ENCODE results near the gene HYAL2. TPM values are rescaled to one million over a fixed set of nuclear protein-coding genes. Genes with fewer than 3 reads are reported as not detected.

HYAL2 gene
- total and polyA plus RNA-seq, 12 donors, result 25.1 to 135 (median 39.0) TPM

- DNase-seq (no peak), ATAC-seq (no peak)
- TF ChIP-seq, protein P1, sequence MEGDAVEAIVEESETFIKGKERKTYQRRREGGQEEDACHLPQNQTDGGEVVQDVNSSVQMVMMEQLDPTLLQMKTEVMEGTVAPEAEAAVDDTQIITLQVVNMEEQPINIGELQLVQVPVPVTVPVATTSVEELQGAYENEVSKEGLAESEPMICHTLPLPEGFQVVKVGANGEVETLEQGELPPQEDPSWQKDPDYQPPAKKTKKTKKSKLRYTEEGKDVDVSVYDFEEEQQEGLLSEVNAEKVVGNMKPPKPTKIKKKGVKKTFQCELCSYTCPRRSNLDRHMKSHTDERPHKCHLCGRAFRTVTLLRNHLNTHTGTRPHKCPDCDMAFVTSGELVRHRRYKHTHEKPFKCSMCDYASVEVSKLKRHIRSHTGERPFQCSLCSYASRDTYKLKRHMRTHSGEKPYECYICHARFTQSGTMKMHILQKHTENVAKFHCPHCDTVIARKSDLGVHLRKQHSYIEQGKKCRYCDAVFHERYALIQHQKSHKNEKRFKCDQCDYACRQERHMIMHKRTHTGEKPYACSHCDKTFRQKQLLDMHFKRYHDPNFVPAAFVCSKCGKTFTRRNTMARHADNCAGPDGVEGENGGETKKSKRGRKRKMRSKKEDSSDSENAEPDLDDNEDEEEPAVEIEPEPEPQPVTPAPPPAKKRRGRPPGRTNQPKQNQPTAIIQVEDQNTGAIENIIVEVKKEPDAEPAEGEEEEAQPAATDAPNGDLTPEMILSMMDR (IDR thresholded peaks at IDR 0.05), result no peak
- peaks cover 0 to 3% (median 0%) of the 10 kb centered on the region in 7 donors for H3K27me3 ChIP-seq
- no peak overlapping the region for H3K4me3 ChIP-seq
- peaks cover 0 to 17% (median 6%) of the 10 kb centered on the region in 9 donors for H3K4me1 ChIP-seq
- no peaks in the 10 kb centered on the region for H3K36me3 ChIP-seq
- intact Hi-C loops (cut with DNase I), result loop anchor here in 1 of 10 donors (5.0 kb wide), 1 partner anchor 173 kb away; no protein-coding TSS in a partner anchor
- H3K27ac ChIP-seq, result no peak overlapping the region
- no peaks in the 10 kb centered on the region for H3K9me3 ChIP-seq
- 81 to 82% methylated on average over 9 of the region's 9 CpGs for WGBS, 2 donors
Observed at GRCh38 chr3:50369012-50369670, 46.6 kb upstream of the HYAL2 start.

DNA sequence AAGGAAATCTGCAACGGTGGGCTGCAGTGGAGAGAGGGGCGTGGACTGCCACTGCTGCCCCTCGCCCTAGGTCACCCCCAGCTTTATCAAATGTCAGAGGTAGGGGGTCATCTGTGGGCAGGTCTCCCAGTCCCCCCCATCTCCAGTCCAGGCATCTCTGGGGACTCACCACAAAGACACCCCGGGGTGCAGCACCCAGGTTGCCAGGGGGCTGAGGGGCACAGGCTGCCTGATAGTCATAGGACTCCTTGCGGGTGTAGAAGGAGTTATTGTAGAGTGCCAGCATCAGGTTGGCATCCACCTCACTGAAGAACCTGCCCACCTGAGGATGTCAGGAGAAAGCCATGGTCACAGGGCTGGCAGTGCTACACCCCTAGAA lies 43.3 kb upstream of the HYAL2 start:
- Histone ChIP-seq H3K4me1 (peaks cover 0 to 18% (median 6%) of the 10 kb centered on the region in 9 donors), H3K9me3 (no peaks in the 10 kb centered on the region), H3K27ac (no peak overlapping the region), H3K27me3 (peaks cover 0 to 3% (median 0%) of the 10 kb centered on the region in 7 donors), H3K36me3 (no peaks in the 10 kb centered on the region), H3K4me3 (peak overlapping the region in 6 of 10 donors; percentile 53 to 60 (median 59))
- intact Hi-C loops (cut with DNase I), result loop anchor here in 1 of 10 donors (5.0 kb wide), 1 partner anchor 176 kb away; no protein-coding TSS in a partner anchor
- DNase-seq (no peak), ATAC-seq (no peak)
- WGBS, 2 donors, result 81 to 86% methylated on average over 5 of the region's 5 CpGs
- TF ChIP-seq, protein P1 (IDR thresholded peaks at IDR 0.05), result no peak

DNA sequence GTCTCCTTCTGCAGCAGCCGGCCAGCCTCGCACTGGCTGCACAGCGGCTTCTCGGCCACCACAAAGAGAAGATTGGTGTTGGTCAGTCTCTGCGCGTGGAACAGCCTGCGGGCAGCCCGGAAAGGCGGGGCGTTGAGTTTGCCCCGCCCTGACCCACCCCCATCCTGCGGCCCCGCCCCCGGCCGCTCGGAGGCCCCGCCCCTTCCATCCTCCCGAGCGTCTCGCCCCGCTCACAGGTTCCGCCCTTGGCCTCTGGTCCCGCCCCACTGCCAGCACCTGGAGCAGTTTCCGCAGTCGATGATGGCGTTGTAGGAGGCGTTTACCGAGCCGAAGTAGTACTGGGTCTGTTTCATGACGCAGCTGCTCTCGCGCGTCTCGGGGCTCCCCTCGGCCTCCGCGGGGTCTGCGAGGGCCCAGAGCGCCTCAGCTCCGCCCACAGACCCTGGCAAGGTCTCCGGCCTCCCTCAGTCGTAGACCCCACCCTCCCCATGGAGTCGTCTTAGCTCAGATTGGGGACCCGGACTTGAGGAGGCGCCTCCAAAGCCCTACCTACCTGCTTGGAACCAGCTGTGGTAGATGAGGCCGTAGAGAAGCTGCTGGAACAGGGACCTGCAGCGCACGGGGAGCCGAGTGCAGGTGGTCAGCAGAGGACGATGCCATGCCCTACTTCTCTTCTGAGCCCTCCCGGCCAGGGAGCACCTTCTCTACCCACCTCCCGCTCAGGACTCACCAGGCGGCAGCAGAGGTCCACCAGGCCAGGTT lies 42.7 kb upstream of the HYAL2 start:
- peak overlapping the region in 6 of 10 donors; percentile 7 to 50 (median 31) for H3K27ac ChIP-seq
- WGBS, 2 donors, result 9 to 10% methylated on average over 49 to 53 of the region's 53 CpGs
- TF ChIP-seq, protein P1 (IDR thresholded peaks at IDR 0.05), result no peak
- peak; percentile 80 to 86 for DNase-seq
- H3K36me3 ChIP-seq, result no peaks in the 10 kb centered on the region
- peak overlapping the region; percentile 19 to 60 (median 54) for H3K4me3 ChIP-seq
- intact Hi-C loops (cut with DNase I), result loop anchor here in 1 of 10 donors (5.0 kb wide), 1 partner anchor 177 kb away; no protein-coding TSS in a partner anchor
- no peaks in the 10 kb centered on the region for H3K9me3 ChIP-seq
- H3K4me1 ChIP-seq, result peaks cover 0 to 18% (median 6%) of the 10 kb centered on the region in 9 donors
- ATAC-seq, result peak; percentile 81 to 92 (median 86)
- peaks cover 0 to 3% (median 0%) of the 10 kb centered on the region in 7 donors for H3K27me3 ChIP-seq

- intact Hi-C loops (cut with DNase I), result loop anchor here in 1 of 10 donors (5.0 kb wide), 1 partner anchor 178 kb away; no protein-coding TSS in a partner anchor
- no peaks in the 10 kb centered on the region for H3K36me3 ChIP-seq
- H3K27ac ChIP-seq, result peak overlapping the region in 4 of 10 donors; percentile 7 to 44 (median 31)
- DNase-seq, result no peak
- H3K9me3 ChIP-seq, result no peaks in the 10 kb centered on the region
- peaks cover 0 to 3% (median 0%) of the 10 kb centered on the region in 7 donors for H3K27me3 ChIP-seq
- TF ChIP-seq, protein P1 (IDR thresholded peaks at IDR 0.05), result no peak
- 15 to 22% methylated on average over 36 to 48 of the region's 48 CpGs for WGBS, 2 donors
- peaks cover 0 to 20% (median 6%) of the 10 kb centered on the region in 9 donors for H3K4me1 ChIP-seq
- peak overlapping the region; percentile 19 to 60 (median 54) for H3K4me3 ChIP-seq
- peak; percentile 1 to 53 (median 25) for ATAC-seq
Observed at GRCh38 chr3:50364573-50365079, 42.1 kb upstream of the HYAL2 start.

Measured in heart right ventricle (tissue), 16 donors.